OCI-LY3 (cell line): Measurements from ENCODE around the gene NGF.

ENCODE experiments used
- H2AFZ ChIP-seq: fragments of 200-600, 300-600 bp; shearing (Covaris generic); 2 replicates; pipeline ENCODE4 v1.6.0; 2014; ENCODE audit warnings: antibody characterized with exemption, low read depth, low read length
- H3K27ac ChIP-seq: fragments of 200-600, 300-600 bp; sonication (generic); 2 replicates; pipeline ENCODE4 v1.5.1; 2014; ENCODE audit warnings: mild to moderate bottlenecking, low read length, moderate library complexity, mixed read lengths
- H3K27me3 ChIP-seq: fragments of 200-600, 300-600 bp; sonication (generic); 2 replicates; pipeline ENCODE4 v1.6.1; 2014; ENCODE audit warnings: low read depth, low read length, mixed read lengths
- H3K36me3 ChIP-seq: fragments of 200-600, 300-600 bp; sonication (generic); replicated peaks from 2 replicates; pipeline ENCODE3; 2014; ENCODE audit warnings: low read depth, low read length, mixed read lengths
- H3K4me1 ChIP-seq: fragments of 300-600, 200-600 bp; sonication (generic); 2 replicates; pipeline ENCODE4 v1.6.1; 2014; ENCODE audit warnings: low read length, mixed read lengths
- H3K4me2 ChIP-seq: fragments of 200-600, 300-600 bp; sonication (generic); 2 replicates; pipeline ENCODE4 v1.6.1; 2014; ENCODE audit warnings: low read length, mixed read lengths
- H3K4me3 ChIP-seq: fragments of 300-600, 200-600 bp; sonication (generic); 2 replicates; pipeline ENCODE4 v1.5.1; 2014; ENCODE audit warnings: antibody characterized with exemption, mild to moderate bottlenecking, low read length, moderate library complexity
- H3K79me2 ChIP-seq: fragments of 300-600, 200-600 bp; shearing (Covaris generic); 2 replicates; pipeline ENCODE4 v1.6.1; 2014; ENCODE audit warnings: mild to moderate bottlenecking, low read length, mixed read lengths
- H3K9ac ChIP-seq: fragments of 300-600, 200-600 bp; shearing (Covaris generic); 2 replicates; pipeline ENCODE4 v1.6.0; 2014; ENCODE audit warnings: mild to moderate bottlenecking, low read length, moderate library complexity
- H3K9me3 ChIP-seq: fragments of 200-600, 300-600 bp; shearing (Covaris generic); 2 replicates; pipeline ENCODE4 v1.6.1; 2014; ENCODE audit warnings: low read length, mixed read lengths; ENCODE audit not compliant: insufficient read depth
- H4K20me1 ChIP-seq: fragments of 200-600, 300-600 bp; sonication (generic); 2 replicates; pipeline ENCODE4 v1.6.1; 2016; ENCODE audit warnings: low read length, mixed read lengths; ENCODE audit not compliant: insufficient read depth
- CTCF ChIP-seq: fragments of 200-600, 300-600 bp; sonication (generic); IDR thresholded peaks from 2 replicates; pipeline ENCODE4 v1.5.1; 2014; ENCODE audit warnings: antibody characterized with exemption, low read length, low read depth
- EZH2phosphoT487 ChIP-seq: fragments of 200-600 bp; shearing (Covaris generic); IDR thresholded peaks from 2 replicates; pipeline ENCODE4 v1.6.1; 2018; ENCODE audit warnings: antibody characterized with exemption, mixed run types, low read depth

NGF gene

GRCh38 chr1:115266729-115267421, 71.2 kb downstream of the NGF start:
- Histone ChIP-seq H3K79me2 (no peaks in the 10 kb centered on the region), H3K27me3 (no peaks in the 10 kb centered on the region), H3K9ac (no peak overlapping the region), H3K4me1 (no peaks in the 10 kb centered on the region), H2AFZ (no peak overlapping the region), H3K4me3 (no peak overlapping the region), H3K36me3 (no peaks in the 10 kb centered on the region), H3K27ac (no peak overlapping the region), H3K4me2 (no peak overlapping the region), H3K9me3 (no peaks in the 10 kb centered on the region), H4K20me1 (no peaks in the 10 kb centered on the region)
- TF ChIP-seq CTCF (no peak), EZH2phosphoT487 (no peak)

DNA sequence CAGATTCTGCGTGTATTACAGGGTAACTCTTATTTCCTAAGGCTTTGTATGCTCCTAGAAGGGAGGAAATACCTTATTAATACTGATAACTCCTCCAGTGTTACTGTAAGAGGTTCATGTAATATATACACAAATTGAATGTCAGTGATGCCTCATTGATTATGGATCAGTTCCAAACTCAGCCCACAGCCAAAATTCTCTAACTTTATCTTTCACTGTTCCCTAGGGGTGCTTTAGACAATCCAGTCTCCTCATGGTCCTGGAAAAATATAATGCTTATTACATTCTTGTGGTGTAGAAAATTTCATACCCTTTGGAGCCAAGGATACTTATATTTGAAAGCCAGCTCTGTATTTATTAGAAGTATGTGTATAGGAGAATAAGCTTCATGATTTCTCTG, 73.0 kb downstream of the NGF start:
- Histone ChIP-seq H3K9me3 (no peaks in the 10 kb centered on the region), H2AFZ (no peak overlapping the region), H3K27ac (no peak overlapping the region), H3K4me1 (no peaks in the 10 kb centered on the region), H3K4me3 (no peak overlapping the region), H3K36me3 (no peaks in the 10 kb centered on the region), H3K9ac (no peak overlapping the region), H4K20me1 (no peaks in the 10 kb centered on the region), H3K27me3 (no peaks in the 10 kb centered on the region), H3K79me2 (no peaks in the 10 kb centered on the region), H3K4me2 (no peak overlapping the region)
- TF ChIP-seq EZH2phosphoT487 (no peak), CTCF (no peak)

GRCh38 chr1:115262886-115263285, 75.2 kb downstream of the NGF start:
- TF ChIP-seq EZH2phosphoT487 (no peak), CTCF (no peak)
- no peaks in the 10 kb centered on the region for H3K36me3 ChIP-seq
- H3K4me2 ChIP-seq, result no peak overlapping the region
- no peaks in the 10 kb centered on the region for H3K4me1 ChIP-seq
- no peaks in the 10 kb centered on the region for H3K79me2 ChIP-seq
- no peak overlapping the region for H3K27ac ChIP-seq
- no peaks in the 10 kb centered on the region for H3K27me3 ChIP-seq
- H4K20me1 ChIP-seq, result no peaks in the 10 kb centered on the region
- no peak overlapping the region for H3K4me3 ChIP-seq
- H2AFZ ChIP-seq, result no peak overlapping the region
- H3K9ac ChIP-seq, result no peak overlapping the region
- no peaks in the 10 kb centered on the region for H3K9me3 ChIP-seq

- TF ChIP-seq EZH2phosphoT487 (no peak), CTCF (no peak)
- no peak overlapping the region for H3K9ac ChIP-seq
- H3K79me2 ChIP-seq, result no peaks in the 10 kb centered on the region
- no peaks in the 10 kb centered on the region for H4K20me1 ChIP-seq
- no peak overlapping the region for H3K4me2 ChIP-seq
- H3K27me3 ChIP-seq, result no peaks in the 10 kb centered on the region
- H3K4me3 ChIP-seq, result no peak overlapping the region
- no peaks in the 10 kb centered on the region for H3K36me3 ChIP-seq
- no peak overlapping the region for H2AFZ ChIP-seq
- no peaks in the 10 kb centered on the region for H3K9me3 ChIP-seq
- H3K27ac ChIP-seq, result no peak overlapping the region
- H3K4me1 ChIP-seq, result no peaks in the 10 kb centered on the region
Measured at GRCh38 chr1:115261496-115261895, 76.6 kb downstream of the NGF start.
